ENCODE results near the gene CYP27A1.

The CYP27A1 gene

DNA sequence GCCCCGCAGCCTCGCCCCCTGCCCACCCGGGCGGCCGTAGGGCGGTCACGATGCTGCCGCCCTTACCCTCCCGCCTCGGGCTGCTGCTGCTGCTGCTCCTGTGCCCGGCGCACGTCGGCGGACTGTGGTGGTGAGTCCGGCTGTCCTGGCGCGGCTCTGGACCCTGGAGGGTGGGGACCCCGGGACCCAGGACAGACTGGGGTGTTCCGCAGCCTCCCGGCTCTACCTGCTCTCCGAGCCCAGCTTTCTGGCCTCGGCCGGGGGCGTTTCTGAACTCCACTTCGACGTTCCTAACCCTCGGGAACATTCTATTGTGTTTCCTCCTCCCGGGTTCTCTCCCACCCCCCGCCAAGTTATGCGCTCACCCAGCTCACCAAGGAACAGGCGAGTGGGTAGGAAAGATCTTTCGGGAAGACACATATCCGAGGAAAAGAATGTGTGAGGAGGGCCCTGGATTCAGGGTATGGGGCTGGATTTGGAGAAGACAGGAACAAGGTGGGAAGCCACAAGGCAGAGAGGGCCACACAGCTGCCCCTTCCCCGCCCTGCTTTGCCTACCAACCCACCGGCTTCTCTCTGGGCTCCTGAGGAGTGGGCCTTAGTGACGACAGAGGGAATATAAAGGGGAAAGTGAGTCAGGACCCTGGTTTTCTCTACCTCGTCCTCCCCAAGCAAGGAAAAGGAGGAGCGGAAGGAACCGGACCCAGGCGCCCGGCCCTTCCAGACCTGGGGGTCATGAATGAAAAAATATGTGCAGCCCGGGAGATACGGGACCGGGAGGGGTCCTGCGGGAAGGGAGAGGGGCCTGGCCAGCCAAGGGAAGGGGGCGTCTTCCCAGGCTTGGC lies 78.3 kb downstream of the CYP27A1 start:
- no peak for DNase-seq

GRCh38 chr2:218860950-218861381 lies 79.0 kb downstream of the CYP27A1 start:
- no peak for DNase-seq

DNA sequence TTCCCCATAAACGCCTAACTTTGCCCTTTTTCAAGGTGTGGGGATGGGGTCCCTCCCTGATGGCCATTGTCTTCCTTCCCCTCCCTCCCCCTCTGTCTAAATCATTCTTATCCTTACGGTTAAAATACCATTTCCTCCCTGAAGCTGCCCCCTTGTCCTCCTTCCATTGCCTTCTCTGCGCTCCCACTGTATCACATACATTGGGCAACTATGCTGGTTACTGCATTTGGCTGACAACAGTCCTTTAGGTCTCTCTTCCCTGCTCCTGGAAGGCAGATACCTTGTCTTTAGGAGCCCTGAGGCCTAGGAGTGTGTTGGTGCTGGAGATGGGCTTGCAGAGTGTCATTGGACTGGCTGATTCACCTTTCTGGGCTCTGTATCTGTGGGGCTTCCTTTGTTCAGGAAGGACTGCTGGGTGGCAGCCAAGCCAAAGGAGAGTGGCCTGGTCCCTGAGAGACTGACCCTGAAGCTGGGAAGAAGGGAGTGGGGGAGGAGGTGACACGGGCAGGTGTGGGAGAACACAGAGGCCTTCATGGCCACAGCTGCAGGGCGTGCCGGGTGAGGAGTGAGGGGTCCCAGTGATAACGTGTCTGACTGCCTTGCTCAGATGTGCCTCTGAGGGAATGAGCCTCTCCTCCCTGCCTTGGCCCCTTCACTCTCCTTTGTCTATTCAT lies 79.8 kb downstream of the CYP27A1 start:
- no peak for DNase-seq

- DNase-seq = no peak
Measured at GRCh38 chr2:218863021-218863520, 81.1 kb downstream of the CYP27A1 start.

Measured in NCI-H2029 treated with DMSO at 0.1 percent for 48 hours (cell line).